Measurements from ENCODE around the gene ASCL2.
"Not testable (repeated sequence)": the region's sequence is repeated elsewhere in the genome, so short reads cannot be mapped to it uniquely, and the experiment has no call there.

ASCL2 gene

DNA sequence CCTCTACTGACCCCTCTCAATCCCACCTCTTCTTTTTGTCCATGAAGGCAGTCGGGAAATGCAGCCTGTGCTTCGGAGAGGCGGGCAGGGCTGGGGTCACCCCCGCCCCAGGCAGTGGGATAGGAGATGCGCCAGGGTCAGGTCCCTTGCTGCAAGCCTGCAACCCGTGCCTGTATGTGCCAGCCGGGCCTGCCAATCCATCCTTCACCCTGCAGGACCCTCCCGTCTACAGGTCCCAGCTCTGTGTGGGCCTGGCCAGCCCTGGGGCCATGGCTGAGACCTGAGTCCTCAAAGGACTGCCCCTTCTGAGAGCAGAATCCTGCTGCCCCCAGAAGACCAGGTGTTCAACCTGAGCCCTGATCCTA is 10.9 kb downstream of the ASCL2 start:
- DNase-seq, result no peak

DNA sequence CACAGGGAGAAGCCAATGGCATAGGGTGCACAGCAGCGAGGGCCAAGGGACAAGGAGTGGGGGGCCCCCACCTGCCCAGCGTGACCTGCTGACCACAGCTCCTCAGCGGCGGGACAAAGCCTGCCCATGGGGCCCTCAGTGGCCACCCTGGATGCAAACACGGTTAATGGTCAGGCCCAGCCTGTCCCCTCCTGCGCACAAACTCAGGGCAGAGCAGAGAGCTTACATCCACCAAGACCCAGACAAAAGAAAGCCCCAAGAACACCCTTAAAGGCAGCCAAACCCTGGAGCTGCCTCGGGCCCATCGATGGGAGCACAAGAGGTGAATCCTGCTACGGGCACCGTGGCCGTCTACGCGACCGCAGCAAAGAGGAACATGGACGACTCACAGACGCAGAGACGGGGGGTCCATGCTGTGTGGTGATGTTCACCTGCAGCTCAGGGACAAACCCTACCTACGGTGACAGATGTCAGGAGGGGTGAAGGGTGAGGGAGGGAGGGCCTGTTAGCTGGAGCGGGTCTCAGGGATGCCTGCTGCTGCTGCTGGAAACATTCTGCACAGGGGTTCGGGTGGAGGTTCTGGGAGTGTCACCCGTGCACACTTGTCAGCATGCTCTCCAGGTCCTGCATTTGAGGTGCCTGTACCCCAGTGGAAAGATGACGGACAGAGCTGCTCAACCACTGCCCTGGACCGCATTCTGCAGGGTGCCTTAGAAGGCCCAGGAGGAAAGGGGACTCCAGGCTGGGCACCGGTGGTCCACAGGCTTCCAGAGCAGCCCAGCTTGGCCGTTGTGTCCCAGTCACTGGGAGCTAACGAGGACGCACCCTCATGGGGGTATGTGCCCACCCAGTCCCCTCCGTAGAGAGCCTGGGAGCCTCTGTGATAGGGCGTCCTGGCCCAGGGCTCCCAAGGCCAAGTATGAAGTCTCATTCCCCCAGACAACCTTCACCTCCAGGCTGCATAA is 11.6 kb downstream of the ASCL2 start:
- no peak for DNase-seq

DNA sequence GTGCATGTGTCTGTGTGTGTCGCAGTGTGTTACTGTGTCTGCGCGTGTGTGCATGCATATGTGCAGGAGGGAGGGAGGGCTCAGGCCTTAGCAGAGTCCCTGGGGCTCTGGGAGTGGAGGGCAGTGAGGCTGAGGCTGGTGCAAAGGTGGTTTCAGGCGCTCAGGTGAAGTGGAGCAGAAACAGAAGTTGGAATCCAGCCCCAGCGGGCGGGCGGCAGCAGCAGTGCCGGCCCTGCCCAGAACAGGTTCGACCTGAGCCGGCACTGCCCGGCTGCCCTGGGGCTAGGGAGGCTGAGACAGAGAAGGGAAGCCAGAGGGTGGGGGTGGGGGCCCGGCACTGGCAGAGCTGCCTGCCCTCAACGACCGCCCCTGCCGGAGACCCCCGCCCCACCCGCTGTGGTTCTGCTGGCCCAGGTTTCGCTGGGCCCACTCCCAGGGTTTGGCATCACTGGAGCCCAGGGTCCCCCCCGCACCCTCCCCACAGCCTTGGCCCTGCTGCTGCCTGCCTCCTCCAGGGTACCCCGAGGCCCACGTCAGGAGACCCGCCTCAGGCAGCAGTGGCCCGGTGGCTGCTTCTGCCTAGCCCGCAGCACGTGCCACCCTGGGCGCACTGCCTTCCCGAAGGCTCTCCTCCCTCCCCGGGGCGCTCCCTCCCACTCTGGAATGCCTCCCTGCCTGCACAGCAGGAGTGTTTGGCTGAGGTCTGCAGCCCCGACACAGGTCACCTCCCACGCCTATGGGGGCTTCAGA is 13.3 kb downstream of the ASCL2 start:
- DNase-seq, result no peak

DNA sequence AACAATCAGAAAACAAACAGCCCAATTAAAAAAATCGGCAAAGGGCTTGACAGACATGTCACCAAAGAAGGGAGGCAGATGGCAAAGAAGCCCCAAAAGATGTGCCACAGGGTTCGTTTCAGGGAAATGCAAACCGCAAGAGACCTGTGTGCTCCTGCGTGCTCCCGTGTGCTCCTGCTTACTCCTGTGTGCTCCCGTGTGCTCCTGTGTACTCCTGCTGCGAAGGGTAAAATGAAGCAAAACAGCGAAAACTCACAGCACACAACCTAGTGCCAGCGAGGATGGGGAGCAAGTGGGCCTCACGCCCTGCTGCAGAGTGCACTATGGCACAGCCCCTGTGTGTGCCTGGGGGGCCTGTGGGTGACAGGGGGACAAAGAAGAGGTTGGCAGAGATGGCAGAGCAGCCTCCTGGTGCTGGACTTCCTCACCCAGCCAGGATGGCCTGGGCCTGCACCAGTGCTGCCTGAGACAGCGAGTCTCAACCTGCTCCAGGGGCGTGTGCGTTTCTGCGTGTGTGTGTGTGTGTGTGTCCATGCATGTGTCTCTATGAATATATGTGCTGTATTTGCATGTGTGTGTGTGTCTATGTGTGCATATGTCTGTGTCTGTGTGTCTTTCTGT is 14.0 kb downstream of the ASCL2 start:
- DNase-seq, result no peak

DNA sequence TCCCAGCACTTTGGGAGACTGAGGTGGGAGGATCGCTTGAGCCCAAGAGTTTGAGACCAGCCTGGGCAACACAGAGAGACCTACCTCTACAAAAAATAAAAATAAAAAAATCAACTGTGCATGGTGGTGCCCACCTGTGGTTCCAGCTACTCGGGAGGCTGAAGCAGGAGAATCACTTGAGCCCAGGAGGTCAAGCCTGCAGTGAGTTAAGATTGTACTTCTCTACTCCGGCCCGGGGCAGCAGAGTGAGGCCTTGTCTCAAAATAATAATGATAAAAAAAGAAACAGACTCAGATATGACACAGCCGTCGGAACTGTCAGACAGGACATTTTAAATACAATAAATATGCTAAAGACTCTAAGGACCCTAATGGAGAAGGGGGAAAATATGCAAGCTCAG is 18.4 kb downstream of the ASCL2 start:
- DNase-seq, result no peak

DNA sequence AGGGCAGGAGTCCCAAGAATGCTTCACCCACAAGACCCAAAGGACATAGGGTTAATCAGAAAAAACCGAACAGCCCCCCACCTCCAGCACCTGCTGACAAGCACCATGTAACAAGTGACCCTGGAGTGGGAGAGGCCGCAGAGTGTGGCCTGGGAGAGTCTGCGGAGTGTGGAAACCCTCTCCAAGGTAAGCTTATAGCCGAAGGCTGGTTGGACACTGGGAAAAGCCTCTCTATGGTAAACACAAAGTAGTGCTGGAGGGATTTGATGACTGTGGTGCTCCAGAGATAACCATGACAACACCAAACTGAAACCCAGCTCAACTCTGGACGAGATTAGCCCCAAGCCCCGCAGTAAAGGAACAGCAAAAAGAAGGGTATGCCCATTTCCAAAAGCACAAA is 19.2 kb downstream of the ASCL2 start:
- DNase-seq, result no peak

DNA sequence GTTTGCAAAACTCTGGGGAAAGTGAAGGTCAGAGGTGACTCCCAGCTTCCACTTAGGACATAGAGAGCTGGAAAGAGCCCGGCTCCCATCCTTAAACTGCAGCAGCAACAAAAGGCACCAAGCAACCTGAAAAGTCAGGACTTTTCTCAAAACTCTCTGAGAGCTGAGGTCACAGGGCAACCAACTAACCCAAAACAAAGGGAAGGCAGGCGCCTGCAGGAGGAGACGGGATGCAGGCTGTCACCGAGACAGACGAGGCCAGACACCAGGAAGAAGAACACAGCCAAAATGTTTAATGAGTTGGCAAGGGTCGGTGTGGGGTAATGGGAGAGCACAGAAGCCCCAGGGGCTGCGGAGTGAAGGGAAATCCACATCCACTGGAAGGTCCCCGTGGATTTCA is 19.9 kb downstream of the ASCL2 start:
- no peak for DNase-seq

DNA sequence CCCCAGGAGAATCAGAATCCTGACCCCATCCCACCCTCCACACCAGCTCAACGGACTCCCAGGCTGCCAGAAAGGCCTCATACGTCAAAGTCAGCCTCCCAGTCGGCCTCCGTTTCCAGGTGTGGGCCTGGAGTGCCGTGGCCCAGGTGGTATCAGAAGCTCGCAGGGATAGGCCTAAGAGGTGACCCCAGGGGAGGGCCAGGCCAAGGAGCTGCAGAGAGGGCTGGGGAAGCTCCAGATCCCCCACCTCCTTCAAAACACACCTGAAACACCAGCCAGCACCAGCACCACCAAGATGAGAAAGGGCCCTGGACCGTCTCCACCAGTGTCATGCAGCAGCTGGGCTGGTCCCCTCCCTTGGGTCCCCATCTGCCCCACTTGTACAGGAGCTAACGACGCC is 20.3 kb downstream of the ASCL2 start:
- DNase-seq, result no peak

DNA sequence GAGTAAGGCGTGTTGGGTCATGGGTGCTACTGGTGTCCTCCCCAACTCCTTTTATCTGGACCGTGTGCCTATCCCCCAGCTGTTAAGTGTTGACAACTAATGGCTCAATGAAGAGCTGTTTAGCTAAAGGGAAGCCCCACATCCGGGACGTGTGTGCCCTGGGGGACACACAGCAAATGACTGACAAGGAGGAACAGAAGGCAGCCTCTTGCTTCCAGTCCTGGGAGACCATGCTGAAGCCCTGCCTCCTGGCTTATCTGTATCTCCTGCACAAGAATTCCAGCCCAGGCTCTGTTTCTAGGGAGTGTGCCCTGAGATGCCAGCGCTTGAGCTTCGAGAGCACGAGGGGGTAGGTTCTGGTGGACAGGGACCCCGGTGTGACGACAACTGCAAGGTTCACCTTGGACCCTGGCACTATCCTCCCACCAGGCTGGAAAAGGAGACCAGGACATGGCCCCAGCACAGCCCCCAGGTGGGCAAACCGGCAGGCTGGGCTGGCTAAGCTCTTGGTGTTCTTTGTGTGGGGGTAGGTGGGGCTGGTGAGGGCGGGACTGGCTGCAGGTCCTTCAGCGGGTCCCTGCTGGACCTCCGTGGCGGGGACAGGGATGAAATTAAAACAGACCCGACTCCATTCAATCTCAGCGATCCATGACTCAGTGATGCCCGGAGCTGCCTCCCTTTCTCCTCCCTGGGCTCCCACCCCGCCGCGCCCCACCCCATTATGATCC is 21.0 kb downstream of the ASCL2 start:
- no peak for DNase-seq

DNA sequence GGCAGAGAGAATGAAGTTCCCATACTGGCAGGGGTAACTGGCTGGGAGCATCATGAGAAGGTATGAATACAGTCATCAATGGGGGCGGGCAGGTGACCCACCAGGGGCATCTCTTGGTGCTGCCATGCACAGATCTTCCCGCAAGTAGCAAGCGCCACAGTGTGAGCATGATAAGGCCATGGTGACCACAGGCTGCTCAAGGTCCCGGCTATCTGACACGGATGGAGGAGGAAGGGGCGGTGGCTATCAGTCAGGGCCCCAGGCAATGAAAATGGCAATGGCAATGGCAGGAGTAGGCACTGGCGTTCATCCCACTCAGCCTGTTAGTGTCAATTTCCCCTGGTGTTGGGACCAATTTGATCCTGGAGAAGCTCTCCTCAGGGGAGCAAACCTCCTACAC is 21.6 kb downstream of the ASCL2 start:
- no peak for DNase-seq

DNA sequence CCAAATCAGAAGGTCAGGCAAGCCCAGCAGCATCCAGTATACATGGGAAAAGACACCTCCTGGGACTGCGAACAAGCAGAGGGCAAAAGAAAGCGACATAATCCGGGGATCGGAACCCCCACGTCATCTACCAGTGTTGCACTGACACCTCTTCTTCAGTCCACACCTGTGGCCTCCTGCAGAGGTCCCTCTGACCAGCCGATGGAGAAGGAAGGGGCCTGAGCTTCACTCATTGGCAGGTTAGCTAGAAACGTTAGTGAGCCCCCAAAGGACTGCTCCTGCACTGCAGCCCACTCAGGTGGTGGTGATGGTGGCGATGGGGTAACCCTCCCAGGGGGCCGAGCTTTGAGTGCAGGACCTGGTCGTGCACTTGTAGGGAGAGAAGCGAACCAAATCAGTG is 22.1 kb downstream of the ASCL2 start:
- DNase-seq, result no peak

DNA sequence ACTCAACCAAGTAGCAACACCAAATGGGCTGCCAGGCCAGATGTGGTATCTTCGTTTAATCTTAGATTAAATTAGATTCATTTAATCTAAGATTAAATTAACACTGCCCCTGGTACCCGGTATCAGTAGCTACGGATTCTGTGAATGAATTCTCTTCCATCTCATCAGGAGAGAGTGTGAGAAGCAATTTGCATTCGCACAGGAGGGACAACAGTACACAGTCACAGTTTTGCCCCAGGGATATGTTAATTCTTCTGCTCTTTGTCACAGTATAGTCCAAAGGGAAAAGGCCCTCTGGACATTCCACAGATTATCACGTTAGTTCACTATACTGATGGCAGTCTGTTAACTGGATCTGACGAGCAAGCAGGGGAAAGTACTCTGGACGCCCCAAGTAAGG is 22.9 kb downstream of the ASCL2 start:
- no peak for DNase-seq

DNA sequence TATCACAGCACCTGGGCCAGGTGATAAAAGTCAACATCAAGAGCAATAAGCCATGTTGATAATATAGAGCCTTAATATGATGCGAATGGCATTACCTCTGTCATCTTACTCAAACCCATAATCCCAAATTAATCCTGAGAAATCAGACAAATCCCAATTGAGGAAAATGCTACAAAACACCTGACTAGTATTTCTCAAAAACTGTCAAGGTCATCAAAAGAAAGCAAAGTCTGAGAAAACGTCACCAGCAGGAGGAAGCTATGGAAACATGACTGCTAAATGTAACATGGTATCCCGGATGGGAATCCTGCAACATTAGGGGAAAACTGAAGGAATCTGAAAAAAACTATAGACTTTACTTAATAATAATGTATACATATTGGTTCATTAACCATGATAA is 29.6 kb downstream of the ASCL2 start:
- no peak for DNase-seq

DNA sequence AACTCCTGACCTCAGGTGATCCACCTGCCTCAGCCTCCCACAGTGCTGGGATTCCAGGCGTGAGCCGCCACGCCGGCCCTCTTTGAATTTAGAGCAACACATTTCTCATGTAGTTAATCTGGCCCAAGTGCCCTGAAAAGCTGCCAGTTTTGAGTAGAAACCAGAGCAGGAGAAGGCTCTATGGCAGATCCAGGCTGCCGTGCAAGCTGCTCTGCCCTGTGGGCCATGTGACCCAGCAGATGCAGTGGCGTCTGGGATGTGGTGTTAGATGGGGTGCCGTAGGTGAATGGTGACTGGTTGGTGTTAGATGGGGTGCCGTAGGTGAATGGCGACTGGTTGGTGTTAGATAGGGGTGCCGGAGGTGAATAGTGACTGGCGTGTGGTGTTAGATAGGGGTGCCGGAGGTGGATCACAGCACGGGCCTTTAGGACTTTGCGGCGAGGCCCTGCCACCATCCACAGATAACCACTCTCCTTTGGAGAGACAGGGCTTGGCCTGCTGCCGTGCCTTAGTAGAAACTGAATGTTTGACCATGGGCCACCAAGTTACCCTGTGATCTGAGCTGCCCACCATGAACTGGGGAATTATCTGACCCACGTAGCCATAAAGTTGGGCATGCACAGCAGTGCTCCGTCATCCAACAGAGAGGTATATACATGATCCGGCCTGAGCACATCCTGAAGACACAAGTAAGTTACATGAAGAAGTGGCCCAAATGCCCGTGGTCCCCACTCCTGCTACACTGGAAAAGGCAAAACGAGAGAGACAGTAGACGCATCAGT is 32.7 kb downstream of the ASCL2 start:
- no peak for DNase-seq

DNA sequence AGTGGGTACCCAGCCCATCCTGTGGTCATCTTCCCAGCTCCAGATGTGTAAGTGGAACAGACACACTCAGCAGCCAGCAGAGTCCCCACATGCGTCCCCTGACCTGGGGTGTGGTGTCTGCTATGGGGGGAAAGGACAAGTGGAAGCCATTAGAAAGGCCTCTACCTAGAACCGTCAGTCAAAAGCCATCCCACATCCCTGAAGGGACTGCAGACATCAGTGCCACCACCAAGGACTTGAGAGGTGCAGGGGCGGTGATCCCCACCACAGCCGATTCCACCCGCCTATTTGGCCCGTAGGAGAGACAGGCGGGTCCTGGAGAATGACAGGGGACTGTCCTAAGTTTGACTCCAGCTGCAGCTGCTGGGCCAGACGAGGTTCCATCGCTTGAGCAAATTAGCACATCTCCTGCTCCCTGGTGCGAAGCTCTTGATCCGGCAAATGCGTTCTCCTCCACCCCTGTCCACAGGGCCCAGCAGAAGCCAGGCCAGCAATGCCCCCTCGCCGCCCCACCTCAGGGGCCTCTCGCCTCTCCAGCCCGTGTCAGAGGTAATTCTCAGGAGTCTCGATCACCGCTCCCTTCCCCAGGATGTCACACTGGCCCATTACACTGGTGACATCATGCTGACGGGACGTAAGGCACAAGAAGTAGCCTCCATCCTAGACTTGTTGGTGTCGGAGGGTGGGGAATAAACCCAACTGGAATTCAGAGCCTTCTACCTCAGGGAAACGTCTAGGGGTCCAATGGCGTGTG is 33.8 kb downstream of the ASCL2 start:
- not testable (repeated sequence) for DNase-seq

DNA sequence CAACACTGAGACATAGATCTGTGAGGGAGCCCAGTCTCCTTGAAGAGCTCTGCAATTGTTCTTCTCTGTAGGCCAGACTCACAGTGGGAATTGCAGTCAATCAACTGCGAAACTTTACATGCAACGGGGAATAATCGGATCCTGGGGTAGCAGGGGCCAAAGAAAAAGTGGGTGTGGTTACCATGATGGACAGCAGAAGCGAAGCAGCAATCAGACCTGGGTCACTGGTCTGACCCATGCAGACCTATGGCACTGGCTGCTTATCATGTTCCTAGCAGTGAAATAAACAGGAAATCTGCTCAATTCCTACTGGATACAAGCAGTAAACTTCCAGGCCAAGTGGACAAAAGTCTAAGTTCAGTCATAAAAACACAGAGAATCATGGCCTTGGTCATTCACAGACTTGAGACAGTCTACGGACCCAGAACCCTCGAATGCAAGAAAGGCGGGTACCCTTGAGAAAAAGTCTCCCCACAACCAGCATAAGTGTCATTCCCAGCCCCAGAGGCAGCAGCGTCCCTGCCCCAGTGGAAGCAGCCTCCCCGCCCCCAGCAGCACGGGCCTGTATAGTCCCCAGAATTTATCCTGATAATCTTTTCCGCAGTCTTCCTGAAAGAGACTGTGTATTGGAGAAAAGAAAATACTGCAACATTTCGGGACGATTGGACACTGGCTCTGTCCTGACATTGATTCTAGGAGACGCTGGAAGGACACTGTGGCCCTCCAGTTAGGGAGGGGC is 34.6 kb downstream of the ASCL2 start:
- DNase-seq, result no peak

DNA sequence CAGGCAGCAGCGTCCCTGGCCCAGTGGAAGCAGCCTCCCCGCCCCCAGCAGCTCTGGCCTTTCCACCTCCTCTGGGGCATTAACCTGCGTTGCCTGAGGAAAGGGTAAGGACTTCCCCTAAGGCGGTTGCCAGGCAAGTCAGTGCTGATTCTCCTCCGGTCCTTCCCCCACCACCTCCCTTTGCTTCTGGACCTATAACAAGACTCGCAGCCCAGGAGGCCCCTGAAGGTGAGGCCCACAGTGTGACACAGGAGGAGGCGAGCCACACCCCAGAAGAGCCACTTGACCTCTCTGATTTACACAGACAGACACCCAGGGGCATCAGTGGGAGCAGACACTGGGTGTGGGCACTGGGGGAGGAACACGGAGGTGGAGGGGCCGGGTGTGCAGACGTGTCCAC is 35.4 kb downstream of the ASCL2 start:
- no peak for DNase-seq

DNA sequence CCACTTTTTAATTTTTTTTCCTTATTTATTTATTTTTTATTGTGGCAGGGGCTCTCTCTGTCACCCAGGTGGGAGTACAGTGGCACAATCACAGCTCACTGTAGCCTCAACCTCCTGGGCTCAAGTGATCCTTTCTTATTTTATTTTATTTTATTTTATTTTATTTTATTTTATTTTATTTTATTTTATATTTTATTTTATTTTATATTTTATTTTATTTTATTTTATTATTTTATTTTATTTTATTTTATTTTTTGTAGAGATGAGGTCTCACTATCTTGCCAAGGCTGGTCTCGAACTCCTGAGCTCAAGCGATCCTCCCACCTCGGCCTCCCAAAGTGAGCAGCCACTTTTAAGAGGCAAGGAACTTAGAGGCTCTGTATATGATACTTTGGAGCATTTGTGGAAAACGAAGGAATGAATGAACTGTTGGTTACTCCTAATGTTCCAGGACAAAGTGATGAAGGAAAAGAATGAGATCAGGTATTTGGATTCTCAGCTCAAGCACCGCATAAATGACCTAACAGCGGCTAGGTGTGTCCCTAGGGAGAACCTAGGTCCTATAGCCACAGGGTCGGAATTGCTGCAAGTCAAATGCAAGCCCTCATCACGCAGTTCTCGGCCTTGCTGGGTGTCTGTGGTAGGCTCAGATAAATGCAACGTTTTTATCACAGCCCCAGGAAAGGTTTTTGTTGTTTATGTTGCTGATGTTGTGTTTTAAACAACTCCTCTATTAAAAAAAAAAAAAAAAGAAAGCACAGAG is 36.5 kb downstream of the ASCL2 start:
- DNase-seq, result no peak

DNA sequence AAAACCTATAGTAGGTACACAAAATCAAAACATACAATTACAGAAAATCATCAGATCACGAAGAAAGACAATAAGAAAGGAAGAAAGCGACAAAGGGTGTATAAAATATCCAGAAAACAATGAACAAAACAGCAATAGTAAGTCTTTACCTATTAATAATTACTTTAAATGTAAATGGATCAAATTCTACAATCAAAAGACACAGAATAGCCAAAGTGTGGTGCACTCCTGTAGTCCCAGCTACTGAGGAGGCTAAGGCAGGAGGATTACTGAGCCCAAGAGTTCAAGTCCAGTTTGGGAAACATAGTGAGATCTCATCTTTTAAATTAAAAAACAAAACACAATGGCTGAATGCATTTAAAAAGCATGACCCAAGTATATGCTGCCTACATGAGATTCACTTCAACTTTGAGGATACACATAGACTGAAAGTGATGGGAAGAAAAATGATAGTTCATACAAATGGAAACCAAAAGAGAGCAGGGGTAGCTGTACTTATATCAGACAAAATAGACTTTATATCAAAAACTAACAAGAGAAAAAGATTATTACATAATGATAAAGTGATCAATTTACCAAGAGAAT is 40.6 kb downstream of the ASCL2 start:
- no peak for DNase-seq

DNA sequence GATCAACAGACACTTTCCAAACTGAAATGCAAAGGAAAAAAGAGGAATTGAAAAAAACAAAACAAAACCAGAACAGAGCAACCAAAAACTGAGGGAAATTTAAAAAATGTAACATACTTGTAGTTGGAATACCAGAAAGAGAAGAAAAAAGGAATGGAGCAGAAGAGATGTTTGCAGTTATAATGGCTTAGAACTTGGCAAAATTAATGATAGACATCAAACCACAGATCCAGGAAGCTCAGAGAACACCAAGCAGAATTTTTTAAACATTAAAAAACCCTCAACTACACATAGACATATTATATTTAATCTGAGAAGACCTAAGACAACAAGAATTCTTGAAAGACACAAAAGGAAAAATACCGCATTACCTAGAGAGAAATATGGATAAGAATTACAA is 46.1 kb downstream of the ASCL2 start:
- DNase-seq, result no peak

Measured in CD4-positive, alpha-beta T cell treated with Interleukin-21 for 1 hour (primary cell).